OCI-LY1 (cell line): ENCODE results near the gene DMBT1.

Experiments used
- H2AFZ ChIP-seq: fragments of 200-600 bp; sonication (generic), shearing (Covaris generic); 2 replicates; pipeline ENCODE4 v1.6.0; 2014; ENCODE audit warnings: antibody characterized with exemption, mild to moderate bottlenecking, low read length
- H3F3A ChIP-seq: fragments of 200-600 bp; sonication (generic), shearing (Covaris generic); 2 replicates; pipeline ENCODE4 v1.6.0; 2014; ENCODE audit warnings: mild to moderate bottlenecking, antibody characterized with exemption, low read length, moderate library complexity; ENCODE audit not compliant: insufficient read depth
- H3K27ac ChIP-seq: fragments of 200-600 bp; sonication (generic); 2 replicates; pipeline ENCODE4 v1.5.1; 2014; ENCODE audit warnings: low read length, mixed run types, mild to moderate bottlenecking, low read depth; ENCODE audit not compliant: poor library complexity, severe bottlenecking
- H3K27me3 ChIP-seq: fragments of 200-600 bp; sonication (generic); 2 replicates; pipeline ENCODE4 v1.6.0; 2014; ENCODE audit warnings: antibody characterized with exemption, mild to moderate bottlenecking, low read length, moderate library complexity; ENCODE audit not compliant: insufficient read depth
- H3K36me3 ChIP-seq: fragments of 200-600 bp; sonication (generic); 2 replicates; pipeline ENCODE4 v1.6.1; 2014; ENCODE audit warnings: mild to moderate bottlenecking, antibody characterized with exemption, low read length, moderate library complexity, mixed read lengths; ENCODE audit not compliant: insufficient read depth
- H3K4me1 ChIP-seq: fragments of 200-600 bp; sonication (generic); 2 replicates; pipeline ENCODE4 v1.5.1; 2014; ENCODE audit warnings: mild to moderate bottlenecking, low read length, moderate library complexity; ENCODE audit not compliant: insufficient read depth, severe bottlenecking
- H3K4me2 ChIP-seq: fragments of 200-600 bp; sonication (generic), shearing (Covaris generic); 2 replicates; pipeline ENCODE4 v1.6.1; 2014; ENCODE audit warnings: low read length
- H3K4me3 ChIP-seq: fragments of 200-600 bp; sonication (generic); 2 replicates; pipeline ENCODE4 v1.5.1; 2014; ENCODE audit warnings: low read length, low read depth, mild to moderate bottlenecking, mixed read lengths; ENCODE audit not compliant: poor library complexity, severe bottlenecking
- H3K79me2 ChIP-seq: fragments of 200-600 bp; shearing (Covaris generic); 2 replicates; pipeline ENCODE4 v1.6.1; 2016; ENCODE audit warnings: mixed run types, low read length, mixed read lengths; ENCODE audit not compliant: insufficient read depth
- H3K9ac ChIP-seq: fragments of 200-600 bp; sonication (generic), shearing (Covaris generic); 2 replicates; pipeline ENCODE4 v1.6.1; 2014; ENCODE audit warnings: mild to moderate bottlenecking, low read length, mixed read lengths
- H3K9me2 ChIP-seq: fragments of 200-600 bp; sonication (generic), shearing (Covaris generic); 2 replicates; pipeline ENCODE4 v1.6.1; 2014; ENCODE audit warnings: low read depth, mild to moderate bottlenecking, low read length, mixed read lengths
- H3K9me3 ChIP-seq: fragments of 200-600 bp; shearing (Covaris generic); 2 replicates; pipeline ENCODE4 v1.6.1; 2014; ENCODE audit warnings: low read length, mixed read lengths
- H4K20me1 ChIP-seq: fragments of 200-600 bp; sonication (generic), shearing (Covaris generic); 2 replicates; pipeline ENCODE4 v1.6.0; 2016; ENCODE audit warnings: mild to moderate bottlenecking, low read length; ENCODE audit not compliant: insufficient read depth
- CTCF ChIP-seq: fragments of 200-600 bp; sonication (generic), shearing (Covaris generic); IDR thresholded peaks from 2 replicates; pipeline ENCODE4 v1.5.1; 2017; ENCODE audit warnings: mild to moderate bottlenecking, antibody characterized with exemption, low read length, moderate library complexity, mixed read lengths
- EZH2 ChIP-seq: fragments of 200-600 bp; sonication (generic), shearing (Covaris generic); IDR thresholded peaks from 2 replicates; pipeline ENCODE4 v1.8.0; 2017; ENCODE audit warnings: borderline replicate concordance, mixed run types, mild to moderate bottlenecking, antibody characterized with exemption, low read length, moderate library complexity, mixed read lengths

The DMBT1 gene

DNA sequence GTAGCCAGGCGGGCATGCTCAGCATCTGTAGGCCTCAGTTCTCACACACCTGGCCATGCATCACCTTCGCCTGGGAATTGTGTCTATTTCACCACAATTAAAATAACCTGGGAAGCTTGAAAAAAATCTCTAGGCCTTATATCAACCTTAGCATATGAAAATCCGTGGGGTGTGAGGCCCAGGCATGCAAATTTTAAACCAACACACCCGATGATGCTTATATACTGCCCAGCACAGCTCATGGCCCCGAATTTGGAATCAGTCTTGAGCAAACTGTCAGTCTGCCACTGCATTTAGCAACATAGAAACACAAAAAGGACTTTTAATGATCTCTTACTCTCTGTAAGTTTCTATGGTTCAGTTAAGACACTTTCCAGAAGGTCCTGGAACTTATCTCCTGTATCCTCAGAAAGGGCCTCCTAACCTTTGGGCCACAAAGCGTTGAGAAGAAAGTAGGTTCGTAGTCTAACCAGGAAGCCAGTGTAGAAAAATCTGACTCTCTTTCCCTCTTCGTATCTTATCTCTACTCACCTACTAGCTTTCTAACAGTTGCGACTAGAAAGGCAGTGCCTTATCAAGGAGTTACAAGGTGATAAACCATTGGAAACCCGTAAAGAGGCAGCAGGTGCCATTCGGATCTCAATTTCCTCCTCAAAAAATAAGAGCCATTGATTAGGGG lies 12.0 kb upstream of the DMBT1 start:
- TF ChIP-seq EZH2 (no peak), CTCF (no peak)
- Histone ChIP-seq H3K4me3 (no peak overlapping the region), H3F3A (no peaks in the 10 kb centered on the region), H2AFZ (no peak overlapping the region), H3K27me3 (no peaks in the 10 kb centered on the region), H3K9ac (no peak overlapping the region), H3K4me2 (no peak overlapping the region), H3K36me3 (no peaks in the 10 kb centered on the region), H3K27ac (no peak overlapping the region), H3K9me2 (no peaks in the 10 kb centered on the region), H3K79me2 (no peaks in the 10 kb centered on the region), H3K9me3 (no peaks in the 10 kb centered on the region), H3K4me1 (no peaks in the 10 kb centered on the region), H4K20me1 (no peaks in the 10 kb centered on the region)

DNA sequence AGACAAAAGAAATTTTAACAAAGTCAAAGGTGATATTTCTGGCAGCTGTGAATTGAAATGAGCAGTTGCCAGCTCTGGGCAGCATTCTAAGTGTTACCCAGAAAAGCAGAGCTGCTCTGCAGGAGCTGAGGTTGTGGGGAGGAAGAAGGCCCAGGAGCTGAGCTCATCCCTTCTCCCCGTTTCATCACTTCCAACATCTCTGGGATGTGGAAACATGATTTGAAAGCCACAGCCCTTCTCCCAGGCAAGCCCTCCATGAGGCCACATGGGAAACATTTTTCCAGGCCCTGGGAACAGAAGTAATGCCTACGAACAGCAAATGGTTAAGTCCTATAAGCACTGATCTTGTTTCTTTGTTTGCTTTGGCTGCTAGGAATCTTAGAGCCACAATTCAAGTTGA lies 10.9 kb upstream of the DMBT1 start:
- H3K4me1 ChIP-seq: no peaks in the 10 kb centered on the region
- H3K9ac ChIP-seq: no peak overlapping the region
- H3K36me3 ChIP-seq: no peaks in the 10 kb centered on the region
- no peaks in the 10 kb centered on the region for H3F3A ChIP-seq
- H3K79me2 ChIP-seq: no peaks in the 10 kb centered on the region
- H2AFZ ChIP-seq: no peak overlapping the region
- H3K4me3 ChIP-seq: no peak overlapping the region
- no peak overlapping the region for H3K4me2 ChIP-seq
- H3K27me3 ChIP-seq: no peaks in the 10 kb centered on the region
- no peak for TF ChIP-seq EZH2
- TF ChIP-seq CTCF: no peak
- no peaks in the 10 kb centered on the region for H3K9me2 ChIP-seq
- no peak overlapping the region for H3K27ac ChIP-seq
- no peaks in the 10 kb centered on the region for H3K9me3 ChIP-seq
- no peaks in the 10 kb centered on the region for H4K20me1 ChIP-seq

- no peak overlapping the region for H3K9ac ChIP-seq
- no peak overlapping the region for H3K4me2 ChIP-seq
- H2AFZ ChIP-seq: no peak overlapping the region
- no peaks in the 10 kb centered on the region for H3F3A ChIP-seq
- no peak overlapping the region for H3K4me3 ChIP-seq
- no peaks in the 10 kb centered on the region for H3K27me3 ChIP-seq
- no peaks in the 10 kb centered on the region for H3K9me2 ChIP-seq
- no peaks in the 10 kb centered on the region for H3K4me1 ChIP-seq
- TF ChIP-seq EZH2 (no peak), CTCF (no peak)
- no peak overlapping the region for H3K27ac ChIP-seq
- H4K20me1 ChIP-seq: no peaks in the 10 kb centered on the region
- H3K36me3 ChIP-seq: no peaks in the 10 kb centered on the region
- no peaks in the 10 kb centered on the region for H3K79me2 ChIP-seq
- no peaks in the 10 kb centered on the region for H3K9me3 ChIP-seq
Measured at GRCh38 chr10:122550427-122550826, 10.1 kb upstream of the DMBT1 start.
